GM12892 (cell line): ENCODE measurements around the gene LCN1.

Experiments
- DNase-seq: peaks from one replicate; pipeline ENCODE4 v3.0.0; 2011; ENCODE audit not compliant: insufficient read length
- FAIRE-seq: peaks from 2 replicates; lab custom pipeline; 2011; peaks lifted over from hg19 to GRCh38; lab: Jason Lieb, UNC
- POLR2A ChIP-seq: IDR thresholded peaks from 2 replicates; pipeline ENCODE4 v1.6.1; 2011; ENCODE audit warnings: low read depth, low read length, control low read depth
- POLR2AphosphoS5 ChIP-seq: IDR thresholded peaks from 2 replicates; pipeline ENCODE4 v1.6.1; 2011; ENCODE audit warnings: low read depth, low read length, control low read depth
- TAF1 ChIP-seq: IDR thresholded peaks from 2 replicates; pipeline ENCODE4 v1.6.1; 2011; ENCODE audit warnings: low read depth, mild to moderate bottlenecking, control low read depth, low read length, borderline replicate concordance

LCN1 gene

GRCh38 chr9:135502168-135502872 lies 18.9 kb upstream of the LCN1 start:
- DNase-seq (no peak), FAIRE-seq (no peak)
- TF ChIP-seq TAF1 (no peak), POLR2A (no peak), POLR2AphosphoS5 (no peak)

- no peak for DNase-seq
- TF ChIP-seq TAF1 (no peak), POLR2A (no peak), POLR2AphosphoS5 (no peak)
- FAIRE-seq: no peak
Observed at GRCh38 chr9:135502873-135503321, 18.3 kb upstream of the LCN1 start.

GRCh38 chr9:135503371-135504261 lies 17.6 kb upstream of the LCN1 start:
- DNase-seq: no peak
- FAIRE-seq: no peak
- TF ChIP-seq TAF1: no peak
- no peak for TF ChIP-seq POLR2AphosphoS5
- TF ChIP-seq POLR2A: no peak

GRCh38 chr9:135504262-135505243 lies 16.7 kb upstream of the LCN1 start:
- DNase-seq: peak; percentile 58
- peak; percentile 62 for FAIRE-seq
- TF ChIP-seq POLR2AphosphoS5 (peak; percentile 15; the same call in 1 of the 2 replicates), TAF1 (no peak), POLR2A (peak; percentile 54)

- FAIRE-seq: no peak
- 0 out of 2 replicates have a peak, but pooled peaks have one; percentile 5 for TF ChIP-seq POLR2AphosphoS5
- no peak; the same call in none of the 2 replicates for TF ChIP-seq POLR2A
- DNase-seq: no peak
Observed at GRCh38 chr9:135505406-135506187, 15.6 kb upstream of the LCN1 start.

GRCh38 chr9:135506327-135507103 lies 14.7 kb upstream of the LCN1 start:
- no peak for FAIRE-seq
- TF ChIP-seq TAF1: no peak
- no peak for TF ChIP-seq POLR2A
- TF ChIP-seq POLR2AphosphoS5: no peak

GRCh38 chr9:135507104-135508035 lies 13.9 kb upstream of the LCN1 start:
- no peak for TF ChIP-seq POLR2AphosphoS5
- no peak for TF ChIP-seq TAF1
- TF ChIP-seq POLR2A: no peak
- DNase-seq (no peak), FAIRE-seq (no peak)

More at GRCh38 chr9:135506327-135507103, 14.7 kb upstream of the LCN1 start:
- DNase-seq: no peak

- DNase-seq: no peak
- TF ChIP-seq TAF1 (no peak), POLR2AphosphoS5 (no peak), POLR2A (no peak)
- FAIRE-seq: no peak
Observed at GRCh38 chr9:135508211-135508820, 12.9 kb upstream of the LCN1 start.

GRCh38 chr9:135509458-135509857 lies 11.8 kb upstream of the LCN1 start:
- FAIRE-seq (no peak), DNase-seq (no peak)
- no peak for TF ChIP-seq POLR2A
- no peak for TF ChIP-seq POLR2AphosphoS5
- TF ChIP-seq TAF1: no peak
